NCI-H1105 treated with DMSO at 0.1 percent for 48 hours (cell line): Measurements from ENCODE around the gene RBMS3.
A peak's percentile ranks its signal among the peaks of the same experiment; 100 is the strongest.

Experiments used
- DNase-seq: peaks from one replicate; lab custom pipeline; 2025; lab: John Stamatoyannopoulos, UW

RBMS3 gene

DNA sequence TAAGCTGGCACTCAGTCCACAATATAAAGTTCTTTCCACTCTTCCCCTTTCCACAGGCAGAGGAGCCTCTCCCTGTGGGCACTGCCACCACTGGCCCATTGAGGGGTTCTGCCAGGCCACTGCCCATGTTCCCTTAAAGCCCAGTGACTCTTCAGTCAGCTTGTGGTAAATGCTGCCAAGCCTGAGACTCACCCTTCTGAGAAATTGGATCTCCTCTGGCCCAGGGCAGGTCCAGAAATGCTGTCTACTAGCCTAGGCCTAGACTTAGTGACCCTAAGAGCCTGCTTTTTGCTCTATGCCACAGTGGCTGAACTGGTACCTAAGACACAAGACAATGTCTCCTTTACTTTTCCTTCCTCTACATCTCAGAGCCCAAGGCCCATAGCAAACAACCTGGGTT is 295.8 kb downstream of the RBMS3 start:
- no peak for DNase-seq

DNA sequence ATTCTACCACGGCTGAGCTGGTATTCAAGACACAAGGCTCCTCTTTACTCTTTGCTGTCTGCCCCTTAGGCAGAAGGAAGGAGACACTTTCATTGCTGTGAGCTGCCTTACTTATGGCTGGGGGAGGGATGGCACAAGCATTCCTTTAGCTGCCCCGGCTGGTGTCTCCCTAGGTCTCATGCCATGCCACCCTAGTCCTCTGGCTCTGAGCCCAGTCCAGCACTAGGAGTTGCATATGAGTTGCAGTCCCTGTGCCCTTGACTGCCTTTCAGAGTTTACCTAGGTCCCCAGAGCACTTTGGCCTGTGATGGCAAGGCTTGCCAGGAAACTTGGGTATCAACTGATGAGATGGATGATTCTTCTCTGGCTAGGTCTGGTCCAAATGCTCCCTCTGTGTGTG is 296.4 kb downstream of the RBMS3 start:
- no peak for DNase-seq

GRCh38 chr3:29581311-29581710 is 300.4 kb downstream of the RBMS3 start:
- DNase-seq: no peak

- DNase-seq: peak; percentile 54
Measured at GRCh38 chr3:29582273-29582672, 301.4 kb downstream of the RBMS3 start.

GRCh38 chr3:29583861-29584260 is 303.0 kb downstream of the RBMS3 start:
- no peak for DNase-seq

DNA sequence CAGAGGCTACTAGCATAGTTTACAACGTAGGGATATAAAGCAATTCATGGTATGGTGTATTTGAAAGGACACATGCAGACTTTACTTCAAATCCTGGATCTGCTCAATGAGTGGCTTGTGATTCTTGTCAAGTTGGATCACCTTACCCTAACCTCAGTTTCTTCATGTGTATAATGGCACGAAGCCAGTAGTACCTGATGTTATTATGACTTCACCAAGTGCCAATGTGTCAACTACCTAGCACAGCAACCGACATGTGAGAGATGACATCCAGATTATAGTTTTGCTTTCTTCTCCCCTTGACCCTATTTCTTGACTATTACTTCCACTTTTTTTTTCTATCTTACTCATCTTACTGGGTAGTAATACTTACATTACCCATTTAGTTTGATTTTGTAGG is 304.5 kb downstream of the RBMS3 start:
- DNase-seq: no peak

DNA sequence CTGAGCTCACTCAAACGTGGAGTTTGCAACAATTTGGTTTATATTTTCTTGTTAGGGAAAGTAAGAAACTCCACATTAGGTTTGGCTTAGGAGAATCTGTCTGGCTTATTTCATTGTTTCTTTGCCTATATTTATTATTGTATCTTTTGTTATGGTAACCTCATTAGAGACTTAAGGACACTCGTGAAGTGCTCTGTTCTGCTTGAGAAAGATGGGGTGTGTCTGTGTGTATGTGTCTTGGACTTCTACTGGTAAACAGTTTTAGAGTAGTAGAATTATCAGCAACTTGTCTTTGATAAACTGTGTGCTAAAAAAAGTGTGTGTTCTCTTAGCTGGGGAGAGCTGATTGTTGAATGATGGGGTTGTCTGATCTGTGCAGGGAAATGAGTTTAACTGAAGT is 306.5 kb downstream of the RBMS3 start:
- no peak for DNase-seq

DNA sequence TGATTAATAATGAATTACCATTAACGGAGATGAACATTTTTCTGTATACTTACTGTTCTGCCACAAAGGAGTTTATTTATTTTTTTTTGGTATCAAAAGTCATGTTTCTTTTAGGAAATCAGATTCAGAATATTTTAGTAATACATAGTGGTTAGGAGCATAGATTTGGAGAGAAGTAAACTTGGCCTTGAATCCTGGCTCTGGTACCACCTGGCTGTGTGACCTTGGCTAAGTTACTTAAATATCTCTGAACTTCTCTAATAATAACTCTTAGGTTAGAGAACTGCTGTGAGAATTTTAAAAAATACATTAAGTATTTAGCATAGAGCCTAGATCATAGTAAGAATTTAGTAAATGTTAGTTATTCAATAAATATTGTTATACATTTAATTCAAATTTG is 309.1 kb downstream of the RBMS3 start:
- DNase-seq: no peak

GRCh38 chr3:29590461-29590860 is 309.6 kb downstream of the RBMS3 start:
- no peak for DNase-seq

- no peak for DNase-seq
Measured at GRCh38 chr3:29591579-29591978, 310.7 kb downstream of the RBMS3 start.

DNA sequence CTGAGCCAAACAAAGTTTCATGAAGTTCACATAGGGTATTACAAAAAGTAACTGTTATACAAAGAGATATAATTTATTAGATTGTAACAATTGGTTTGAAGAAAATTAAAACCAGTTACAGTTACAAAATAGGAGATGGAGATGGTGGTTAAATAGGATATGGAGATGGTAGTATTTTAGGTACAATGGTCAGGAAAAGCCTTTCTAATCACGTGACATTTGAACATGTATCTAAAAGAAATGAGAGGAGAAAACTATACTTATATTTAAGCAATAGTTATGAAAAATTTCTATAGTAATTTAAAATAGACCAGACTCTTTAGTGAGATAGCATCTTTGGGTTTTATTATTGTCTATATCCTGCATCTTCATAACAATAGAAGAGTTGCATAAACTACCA is 312.9 kb downstream of the RBMS3 start:
- no peak for DNase-seq

GRCh38 chr3:29594261-29594660 is 313.4 kb downstream of the RBMS3 start:
- no peak for DNase-seq

GRCh38 chr3:29597376-29598008 is 316.6 kb downstream of the RBMS3 start:
- no peak for DNase-seq

- no peak for DNase-seq
Measured at GRCh38 chr3:29601861-29602585, 321.2 kb downstream of the RBMS3 start.

DNA sequence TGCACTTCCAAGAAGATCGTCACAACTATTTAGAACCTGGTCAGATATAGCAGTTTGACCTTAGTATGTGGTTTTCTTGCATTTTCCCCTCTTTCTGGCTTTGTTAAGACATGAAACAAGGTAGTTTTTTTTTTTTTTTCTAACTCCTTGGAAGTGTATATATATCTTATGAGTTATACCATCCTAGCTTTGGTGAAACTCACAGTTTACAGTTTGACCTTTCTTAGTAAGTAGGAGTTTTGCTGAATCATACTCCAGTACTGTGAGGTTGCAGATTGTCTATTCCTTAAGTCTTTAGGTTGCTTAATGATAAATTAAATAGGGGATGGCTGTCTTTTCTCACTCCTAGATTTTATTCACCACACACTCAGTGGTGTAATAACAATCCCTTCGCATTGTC is 325.0 kb downstream of the RBMS3 start:
- DNase-seq: no peak

- no peak for DNase-seq
Measured at GRCh38 chr3:29606416-29606815, 325.5 kb downstream of the RBMS3 start.

- no peak for DNase-seq
Measured at GRCh38 chr3:29608414-29609327, 327.8 kb downstream of the RBMS3 start.

DNA sequence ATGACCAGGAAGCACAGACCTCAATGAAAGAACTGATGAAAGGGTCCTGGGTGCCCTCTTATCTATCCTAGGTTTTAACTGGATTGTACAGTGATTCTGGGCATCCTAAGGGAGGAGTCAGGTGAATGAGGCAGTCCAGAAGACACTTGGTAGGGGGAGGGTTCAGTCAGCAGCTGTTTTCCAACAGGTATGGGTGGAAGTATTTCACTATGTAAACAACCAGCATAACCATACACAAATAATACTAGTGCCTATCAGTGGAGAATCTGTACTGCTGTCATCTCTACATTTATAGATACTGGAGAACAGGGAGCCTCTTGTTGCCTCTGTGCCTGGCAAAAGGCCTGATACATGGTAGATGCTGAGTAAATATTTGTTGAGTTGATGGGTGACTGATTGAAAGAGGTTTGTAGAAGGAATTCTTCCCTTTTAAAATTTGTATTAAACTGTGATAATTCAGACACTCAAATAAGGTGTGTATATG is 328.5 kb downstream of the RBMS3 start:
- no peak for DNase-seq

DNA sequence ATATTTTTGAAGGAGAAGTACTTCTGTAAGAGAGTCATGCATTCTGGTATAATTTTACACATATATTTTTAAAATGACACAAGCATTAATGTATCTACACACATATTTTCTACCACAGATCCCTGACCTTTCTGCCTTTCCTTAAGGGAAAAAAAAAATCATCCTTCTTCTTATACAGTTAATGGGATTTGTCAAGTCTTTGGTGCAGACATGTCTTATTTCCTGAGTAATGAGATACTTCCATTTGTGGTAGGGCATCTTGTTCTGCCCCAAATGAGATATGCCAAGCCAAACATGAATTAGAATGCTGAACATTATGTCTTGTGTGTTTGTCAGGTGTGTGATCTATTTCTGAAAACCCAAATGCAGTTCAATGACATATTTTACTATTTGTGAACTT is 329.9 kb downstream of the RBMS3 start:
- DNase-seq: no peak

- DNase-seq: no peak
Measured at GRCh38 chr3:29611252-29611651, 330.4 kb downstream of the RBMS3 start.

GRCh38 chr3:29612536-29612935 is 331.7 kb downstream of the RBMS3 start:
- DNase-seq: no peak

DNA sequence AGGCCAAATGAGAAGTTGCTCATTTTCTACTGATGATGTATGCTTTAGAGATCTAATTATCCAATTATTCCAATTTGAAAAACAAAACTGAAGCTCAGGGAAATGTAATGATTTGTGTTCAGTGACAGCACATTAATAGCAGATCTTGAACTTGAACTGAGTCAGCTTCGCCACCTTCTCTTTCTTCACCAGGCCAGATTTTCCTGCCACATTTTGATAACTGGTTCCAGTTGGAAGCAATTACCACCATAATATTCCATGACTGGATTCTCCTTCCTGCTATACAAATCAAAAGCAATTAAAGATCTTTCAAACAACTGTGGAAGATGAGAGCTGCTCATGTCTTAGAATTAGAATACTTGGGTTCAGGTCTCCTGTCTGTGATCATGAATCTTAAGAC is 334.1 kb downstream of the RBMS3 start:
- DNase-seq: no peak
